BJ (cell line): Measurements from ENCODE around the gene PXDN. TPM values are rescaled to one million over a fixed set of nuclear protein-coding genes. Genes with fewer than 3 reads are reported as not detected.

Experiments
- CTCF ChIA-PET: fragments of 350-600 bp; formaldehyde crosslinking; extraction: SDS; loops from one replicate; lab custom pipeline; 2021; ENCODE audit warnings: antibody characterized with exemption, inconsistent platforms; lab: Yijun Ruan, JAX
- POLR2A ChIA-PET: fragments of 300-600 bp; sonication (Branson Sonifier 250); formaldehyde crosslinking; extraction: SDS; loops from one replicate; lab custom pipeline; 2021; ENCODE audit warnings: antibody characterized with exemption; lab: Charles Lee
- DNase-seq: peaks from one replicate; pipeline ENCODE4 v3.0.0-alpha.2; 2011; ENCODE audit warnings: low read depth
- H3K27me3 ChIP-seq: 2 replicates; pipeline ENCODE4 v1.6.0; 2011; ENCODE audit warnings: low read length; ENCODE audit not compliant: control insufficient read depth, insufficient read depth
- H3K36me3 ChIP-seq: 2 replicates; pipeline ENCODE4 v1.5.1; 2011; ENCODE audit warnings: low read length; ENCODE audit not compliant: control insufficient read depth, insufficient read depth
- H3K4me3 ChIP-seq: 2 replicates; pipeline ENCODE4 v1.5.1; 2011; ENCODE audit warnings: low read depth, mild to moderate bottlenecking, control low read depth, low read length
- polyA plus RNA-seq: library from polyadenylated mRNA; depleted of rRNA; stranded (reverse); fragments of >200 nt; gene quantifications from 2 replicates; pipeline ENCODE4 v1.2.3, GENCODE V29; 2011
- TF ChIP-seq, protein P1 (sequence below): IDR thresholded peaks from 2 replicates; pipeline ENCODE4 v1.5.1; 2011; ENCODE audit warnings: low read depth, mild to moderate bottlenecking, control low read depth, inconsistent platforms, low read length, moderate library complexity; ENCODE audit not compliant: insufficient read depth

Gene PXDN
- polyA plus RNA-seq, 1 experiment, result 212 TPM

- POLR2A ChIA-PET, result no interaction called here
- Histone ChIP-seq H3K36me3 (no peaks in the 10 kb centered on the region), H3K27me3 (peaks cover 10% of the 10 kb centered on the region), H3K4me3 (no peak overlapping the region)
- CTCF ChIA-PET, result no interaction called here
- TF ChIP-seq, protein P1, sequence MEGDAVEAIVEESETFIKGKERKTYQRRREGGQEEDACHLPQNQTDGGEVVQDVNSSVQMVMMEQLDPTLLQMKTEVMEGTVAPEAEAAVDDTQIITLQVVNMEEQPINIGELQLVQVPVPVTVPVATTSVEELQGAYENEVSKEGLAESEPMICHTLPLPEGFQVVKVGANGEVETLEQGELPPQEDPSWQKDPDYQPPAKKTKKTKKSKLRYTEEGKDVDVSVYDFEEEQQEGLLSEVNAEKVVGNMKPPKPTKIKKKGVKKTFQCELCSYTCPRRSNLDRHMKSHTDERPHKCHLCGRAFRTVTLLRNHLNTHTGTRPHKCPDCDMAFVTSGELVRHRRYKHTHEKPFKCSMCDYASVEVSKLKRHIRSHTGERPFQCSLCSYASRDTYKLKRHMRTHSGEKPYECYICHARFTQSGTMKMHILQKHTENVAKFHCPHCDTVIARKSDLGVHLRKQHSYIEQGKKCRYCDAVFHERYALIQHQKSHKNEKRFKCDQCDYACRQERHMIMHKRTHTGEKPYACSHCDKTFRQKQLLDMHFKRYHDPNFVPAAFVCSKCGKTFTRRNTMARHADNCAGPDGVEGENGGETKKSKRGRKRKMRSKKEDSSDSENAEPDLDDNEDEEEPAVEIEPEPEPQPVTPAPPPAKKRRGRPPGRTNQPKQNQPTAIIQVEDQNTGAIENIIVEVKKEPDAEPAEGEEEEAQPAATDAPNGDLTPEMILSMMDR, result no peak
- no peak for DNase-seq
Observed at GRCh38 chr2:1612391-1613077, 131.8 kb downstream of the PXDN start.

DNA sequence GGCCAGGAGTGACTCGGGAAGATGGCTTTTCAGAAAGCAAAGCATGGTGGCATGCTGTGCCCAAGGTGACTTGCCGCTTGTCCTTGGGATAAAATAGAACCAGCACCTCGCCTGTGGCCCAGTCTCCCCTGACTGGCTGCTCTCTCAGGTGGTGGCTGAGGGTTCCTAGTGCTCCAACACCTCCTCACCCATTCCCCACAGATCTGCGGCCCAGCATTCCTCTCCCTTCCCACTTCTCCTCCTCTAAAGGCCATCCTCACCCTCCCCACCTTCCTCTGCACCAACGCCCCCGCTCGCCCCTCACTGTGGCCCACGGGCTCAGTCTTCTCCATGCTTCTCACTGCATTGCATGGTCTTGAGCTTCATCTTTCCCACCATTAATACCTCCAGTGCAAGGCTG lies 132.4 kb downstream of the PXDN start:
- Histone ChIP-seq H3K27me3 (peaks cover 6% of the 10 kb centered on the region), H3K4me3 (no peak overlapping the region), H3K36me3 (no peaks in the 10 kb centered on the region)
- CTCF ChIA-PET, result no interaction called here
- TF ChIP-seq, protein P1, result no peak
- POLR2A ChIA-PET, result no interaction called here
- no peak for DNase-seq

GRCh38 chr2:1610096-1610485 lies 134.2 kb downstream of the PXDN start:
- ChIA-PET POLR2A (no interaction called here), CTCF (interaction anchor here (1.4 to 1.9 kb wide), 2 partner anchors 15 to 141 kb away, joined by 3 to 5 read pairs; no protein-coding TSS in a partner anchor)
- no peak overlapping the region for H3K4me3 ChIP-seq
- no peak for DNase-seq
- H3K27me3 ChIP-seq, result peaks cover 3% of the 10 kb centered on the region; the same call in 1 of the 2 replicates
- H3K36me3 ChIP-seq, result no peaks in the 10 kb centered on the region
- TF ChIP-seq, protein P1, result no peak

- peaks cover 3% of the 10 kb centered on the region; the same call in 1 of the 2 replicates for H3K27me3 ChIP-seq
- ChIA-PET CTCF (interaction anchor here (1.4 to 1.9 kb wide), 2 partner anchors 16 to 142 kb away, joined by 3 to 5 read pairs; no protein-coding TSS in a partner anchor), POLR2A (interaction anchor here (0.7 kb wide), 1 partner anchor 1966 kb away, joined by 4 read pairs; no protein-coding TSS in a partner anchor)
- H3K4me3 ChIP-seq, result no peak overlapping the region
- no peaks in the 10 kb centered on the region for H3K36me3 ChIP-seq
- TF ChIP-seq, protein P1, result no peak
- DNase-seq, result no peak
Observed at GRCh38 chr2:1609485-1610095, 134.7 kb downstream of the PXDN start.

- CTCF ChIA-PET, result interaction anchor here (1.4 to 1.9 kb wide), 2 partner anchors 16 to 142 kb away, joined by 3 to 5 read pairs; no protein-coding TSS in a partner anchor
- POLR2A ChIA-PET, result interaction anchor here (0.7 kb wide), 1 partner anchor 1967 kb away, joined by 4 read pairs; no protein-coding TSS in a partner anchor
- H3K27me3 ChIP-seq, result peaks cover 3% of the 10 kb centered on the region; the same call in 1 of the 2 replicates
- no peaks in the 10 kb centered on the region for H3K36me3 ChIP-seq
- TF ChIP-seq, protein P1, result no peak
- no peak overlapping the region for H3K4me3 ChIP-seq
- DNase-seq, result no peak
Observed at GRCh38 chr2:1609040-1609439, 135.3 kb downstream of the PXDN start.
